Thyroid gland (tissue), 4 donors: ENCODE results near the gene CASS4. TPM values are rescaled to one million over a fixed set of nuclear protein-coding genes. Genes with fewer than 3 reads are reported as not detected.
"Not testable (repeated sequence)": the region's sequence is repeated elsewhere in the genome, so short reads cannot be mapped to it uniquely, and the experiment has no call there.

Experiments
- DNase-seq, 2 donors: peaks; one replicate each; pipeline ENCODE4 v3.0.0-alpha.2; 2019
- H3K27ac ChIP-seq, 3 donors: fragments of 200-600 bp; sonication (generic); 1 replicate in 2 of 3; 2 replicates in 1 of 3; pipeline ENCODE4 v1.5.1; 2016 to 2019; ENCODE audit warnings: mild to moderate bottlenecking in 1 of 3, moderate library complexity in 1 of 3
- H3K27me3 ChIP-seq: fragments of 200-600 bp; sonication (generic); one replicate; pipeline ENCODE4 v1.5.1; 2019
- H3K36me3 ChIP-seq, 2 donors: fragments of 200-600 bp; sonication (generic); one replicate each; pipeline ENCODE4 v1.5.1; 2016 to 2019
- H3K4me1 ChIP-seq, 2 donors: fragments of 200-600 bp; sonication (generic); one replicate each; pipeline ENCODE4 v1.5.1; 2017 to 2019
- H3K4me3 ChIP-seq, 3 donors: fragments of 200-600 bp; sonication (generic); replicated peaks in 1 of 3; 1 replicate in 2 of 3; 2 replicates in 1 of 3; pipeline ENCODE4 v1.5.1; 2016; ENCODE audit warnings: mild to moderate bottlenecking in 1 of 3
- H3K9me3 ChIP-seq: fragments of 200-600 bp; sonication (generic); one replicate; pipeline ENCODE4 v1.5.1; 2017
- CTCF ChIP-seq, 6 experiments: fragments of 200-600 bp in 3 of 6; fragments of 450-650 bp in 3 of 6; sonication (generic) in 3 of 6; IDR thresholded peaks; one replicate each; pipeline ENCODE4 v1.5.1; 2016 to 2019; ENCODE audit warnings: antibody characterized with exemption in 6 of 6, mild to moderate bottlenecking in 2 of 6, inconsistent platforms in 1 of 6, moderate library complexity in 1 of 6
- POLR2A ChIP-seq, 2 donors: fragments of 450-650 bp; IDR thresholded peaks; one replicate each; pipeline ENCODE4 v1.6.1; 2017; ENCODE audit warnings: antibody characterized with exemption in 2 of 2, mild to moderate bottlenecking in 2 of 2, moderate library complexity in 1 of 2
- WGBS, 2 donors: methylation state at CpG; one replicate each; pipeline ENCODE4 v1.1.5; 2017; 5-methylcytosine and 5-hydroxymethylcytosine counted together
- intact Hi-C: fragments of 100-400 bp; cut with DNase I; formaldehyde crosslinking; loops from one replicate; pipeline ENCODE4 v1.15.1; 2023
- total RNA-seq, 4 donors: library from RNA; depleted of rRNA; stranded (reverse); fragments of >200 nt; gene quantifications; one replicate each; pipeline ENCODE4 v1.2.3, GENCODE V29; 2016

The CASS4 gene
- total RNA-seq, 4 donors from 2014 or later: 0.22 to 1.6 (median 1.0) TPM

- no peaks in the 10 kb centered on the region for H3K9me3 ChIP-seq
- intact Hi-C loops: no loop called here
- peaks cover 31 to 43% of the 10 kb centered on the region in 2 donors for H3K36me3 ChIP-seq
- TF ChIP-seq CTCF (IDR thresholded peaks at IDR 0.05) (no peak), POLR2A (IDR thresholded peaks at IDR 0.05) (no peak)
- no peak overlapping the region for H3K27ac ChIP-seq
- DNase-seq: no peak
- no peaks in the 10 kb centered on the region for H3K27me3 ChIP-seq
- peaks cover 15 to 18% of the 10 kb centered on the region in 2 donors for H3K4me1 ChIP-seq
- no peak overlapping the region for H3K4me3 ChIP-seq
- 91 to 95% methylated on average over 4 of the region's 4 CpGs for WGBS, 2 donors
Observed at GRCh38 chr20:56395166-56395565, 16.9 kb upstream of the CASS4 start.

- TF ChIP-seq CTCF (IDR thresholded peaks at IDR 0.05) (peak; percentile 30 to 77 (median 58)), POLR2A (IDR thresholded peaks at IDR 0.05) (no peak)
- intact Hi-C loops: no loop called here
- Histone ChIP-seq H3K27ac (no peak overlapping the region), H3K4me3 (no peak overlapping the region), H3K4me1 (no peaks in the 10 kb centered on the region), H3K36me3 (peaks cover 47 to 74% of the 10 kb centered on the region in 2 donors), H3K27me3 (no peaks in the 10 kb centered on the region), H3K9me3 (no peaks in the 10 kb centered on the region)
- DNase-seq: peak; percentile 41 to 46
Observed at GRCh38 chr20:56400001-56400640, 11.9 kb upstream of the CASS4 start.

GRCh38 chr20:56403465-56403864, 8.6 kb upstream of the CASS4 start:
- Histone ChIP-seq H3K27ac (no peak overlapping the region), H3K9me3 (no peaks in the 10 kb centered on the region), H3K27me3 (no peaks in the 10 kb centered on the region), H3K36me3 (peaks cover 43 to 58% of the 10 kb centered on the region in 2 donors), H3K4me1 (no peaks in the 10 kb centered on the region), H3K4me3 (no peak overlapping the region)
- intact Hi-C loops: no loop called here
- whole genome bisulfite sequencing, 2 donors: 94 to 97% methylated on average over 25 to 26 of the region's 26 CpGs
- no peak for TF ChIP-seq POLR2A (IDR thresholded peaks at IDR 0.05)
- no peak for TF ChIP-seq CTCF (IDR thresholded peaks at IDR 0.05)
- DNase-seq: no peak

GRCh38 chr20:56405356-56405755, 6.7 kb upstream of the CASS4 start:
- intact Hi-C loops: not testable (repeated sequence)
- WGBS, 2 donors: 97% methylated on average over 12 of the region's 12 CpGs
- peaks cover 27 to 45% of the 10 kb centered on the region in 2 donors for H3K36me3 ChIP-seq

GRCh38 chr20:56406910-56407309, 5.2 kb upstream of the CASS4 start:
- WGBS, 2 donors: 85 to 87% methylated on average over 3 of the region's 3 CpGs
- Histone ChIP-seq H3K4me1 (no peaks in the 10 kb centered on the region), H3K36me3 (peaks cover 20 to 36% of the 10 kb centered on the region in 2 donors), H3K27ac (no peak overlapping the region), H3K27me3 (no peaks in the 10 kb centered on the region), H3K4me3 (no peak overlapping the region), H3K9me3 (no peaks in the 10 kb centered on the region)
- intact Hi-C loops: no loop called here
- no peak for DNase-seq
- TF ChIP-seq CTCF (IDR thresholded peaks at IDR 0.05) (no peak), POLR2A (IDR thresholded peaks at IDR 0.05) (no peak)

More at GRCh38 chr20:56405356-56405755, 6.7 kb upstream of the CASS4 start:
- not testable (repeated sequence) for DNase-seq, H3K27ac ChIP-seq, H3K4me1 ChIP-seq, H3K9me3 ChIP-seq, H3K27me3 ChIP-seq, H3K4me3 ChIP-seq
